HepG2 (cell line): ENCODE measurements around the gene PHF21B. TPM values are rescaled to one million over a fixed set of nuclear protein-coding genes. Genes with fewer than 3 reads are reported as not detected.

Source experiments
- ATAC-seq: fragments of 200-7000 bp; cut with Tn5 transposase; 3 replicates; pipeline ENCODE4 v1.9.1; 2020; ENCODE audit warnings: mild to moderate bottlenecking, moderate library complexity
- BruUV-seq: library from RNA; stranded (reverse); fragments of 400-500 nt; replicated peaks from 2 replicates; lab custom pipeline; 2021; lab: Mats Ljungman, UMichigan
- CTCF ChIA-PET: fragments of 300-600 bp; formaldehyde crosslinking; extraction: SDS; loops from one replicate; lab custom pipeline; 2021; ENCODE audit warnings: low total read pairs, inconsistent platforms, low intra/inter-chr PET ratio; lab: Yijun Ruan, JAX
- POLR2A ChIA-PET: fragments of 350-600 bp; sonication (Branson Sonifier 250); formaldehyde crosslinking; loops from one replicate; lab custom pipeline; 2020; ENCODE audit warnings: antibody characterized with exemption, inconsistent platforms; lab: Yijun Ruan, JAX
- DNase-seq: peaks from one replicate; pipeline ENCODE4 v3.0.0-alpha.2; 2015; ENCODE audit warnings: low spot score
- FAIRE-seq: peaks from 3 replicates; lab custom pipeline; 2011; peaks lifted over from hg19 to GRCh38; lab: Jason Lieb, UNC
- H2AFZ ChIP-seq: one replicate; pipeline ENCODE4 v1.6.1; 2011; ENCODE audit warnings: low read length, inconsistent platforms
- H3K27ac ChIP-seq: fragments of 300-600 bp; 3 replicates; pipeline ENCODE4 v1.8.0; 2011; ENCODE audit warnings: mixed run types, mild to moderate bottlenecking, mixed read lengths, low read length, inconsistent platforms; ENCODE audit not compliant: insufficient read depth; ENCODE audit errors: extremely low read length
- H3K27me3 ChIP-seq, 2 experiments: fragments of 200-600 bp in 1 of 2; 2 replicates in 1 of 2; 3 replicates in 1 of 2; pipeline versions ENCODE4 v1.6.0 to v1.8.0; 2011; ENCODE audit warnings: low read length in 2 of 2, mild to moderate bottlenecking in 2 of 2, moderate library complexity in 2 of 2, inconsistent platforms in 1 of 2; ENCODE audit not compliant: insufficient read depth in 2 of 2, control insufficient read depth in 1 of 2
- H3K36me3 ChIP-seq, 2 experiments: fragments of 200-600 bp in 1 of 2; replicated peaks in 1 of 2; 2 replicates in 1 of 2; 3 replicates in 1 of 2; pipeline versions ENCODE4 v1.5.1 to v1.8.0; 2011; ENCODE audit warnings: low read length in 2 of 2, inconsistent platforms in 1 of 2; ENCODE audit not compliant: insufficient read depth in 2 of 2, control insufficient read depth in 1 of 2
- H3K4me1 ChIP-seq: 2 replicates; pipeline ENCODE4 v1.5.1; 2012; ENCODE audit warnings: low read length, inconsistent platforms; ENCODE audit not compliant: insufficient read depth
- H3K4me2 ChIP-seq: 2 replicates; pipeline ENCODE4 v1.6.0; 2011; ENCODE audit warnings: low read depth, low read length, inconsistent platforms
- H3K4me3 ChIP-seq, 3 experiments: fragments of 200-600 bp in 1 of 3; sonication (generic), shearing (Covaris generic) in 1 of 3; replicated peaks in 1 of 3; 2 replicates each; pipeline ENCODE4 v1.5.1; 2011 to 2016; ENCODE audit warnings: low read length in 3 of 3, inconsistent platforms in 2 of 3, low read depth in 2 of 3, mild to moderate bottlenecking in 2 of 3, control low read depth in 1 of 3, mixed read lengths in 1 of 3; ENCODE audit not compliant: insufficient read depth in 1 of 3
- H3K79me2 ChIP-seq: one replicate; pipeline ENCODE4 v1.6.1; 2011; ENCODE audit warnings: low read length, inconsistent platforms; ENCODE audit not compliant: insufficient read depth
- H3K9ac ChIP-seq: 2 replicates; pipeline ENCODE4 v1.6.0; 2011; ENCODE audit warnings: mild to moderate bottlenecking, low read depth, low read length, inconsistent platforms; ENCODE audit not compliant: insufficient read depth
- H3K9me3 ChIP-seq: 2 replicates; pipeline ENCODE4 v1.5.1; 2012; ENCODE audit warnings: mild to moderate bottlenecking, low read length
- H4K20me1 ChIP-seq: 2 replicates; pipeline ENCODE4 v1.6.0; 2011; ENCODE audit warnings: inconsistent platforms, mild to moderate bottlenecking, low read length, moderate library complexity; ENCODE audit not compliant: insufficient read depth
- HMG20B ChIP-seq: conservative IDR thresholded peaks from 2 replicates; pipeline ENCODE4 v1.6.1; 2016; ENCODE audit warnings: missing genetic modification reagents, missing compliant biosample characterization
- MTA3 ChIP-seq: sonication (generic); formaldehyde crosslinking; IDR thresholded peaks from 2 replicates; pipeline ENCODE4 v1.4.0; 2020; ENCODE audit warnings: missing genetic modification reagents
- ZFYVE20 ChIP-seq: sonication (generic); formaldehyde crosslinking; IDR thresholded peaks from 2 replicates; pipeline ENCODE4 v1.8.0; 2023; ENCODE audit warnings: low read depth, mild to moderate bottlenecking, moderate library complexity, missing genetic modification reagents, borderline replicate concordance
- ZNF337 ChIP-seq: sonication (generic); formaldehyde crosslinking; IDR thresholded peaks from 2 replicates; pipeline ENCODE4 v1.5.1; 2020; ENCODE audit warnings: missing genetic modification reagents, low read depth, mild to moderate bottlenecking, borderline replicate concordance
- ZNF564 ChIP-seq: sonication (generic); formaldehyde crosslinking; IDR thresholded peaks from 2 replicates; pipeline ENCODE4 v1.8.1; 2023; ENCODE audit warnings: mild to moderate bottlenecking, missing genetic modification reagents
- ZNF576 ChIP-seq: sonication (generic); formaldehyde crosslinking; IDR thresholded peaks from 2 replicates; pipeline ENCODE4 v1.4.0; 2020; ENCODE audit warnings: mild to moderate bottlenecking, missing genetic modification reagents
- ZNF713 ChIP-seq: sonication (generic); formaldehyde crosslinking; IDR thresholded peaks from 2 replicates; pipeline ENCODE4 v1.4.0; 2020; ENCODE audit warnings: mild to moderate bottlenecking, missing genetic modification reagents
- WGBS: methylation state at CpG from one replicate; pipeline ENCODE4 v1.1.6; 2017; ENCODE audit warnings: low lambda C conversion rate; 5-methylcytosine and 5-hydroxymethylcytosine counted together
- in situ Hi-C: cut with HindIII; loops from 2 replicates; pipeline ENCODE4 v1.10.0; 2017; ENCODE audit warnings: low pct_unique_long_range_greater_than_20kb; ENCODE audit not compliant: extremely low pct_ligation_motif_present
- intact Hi-C: fragments of 100-400 bp; cut with micrococcal nuclease; formaldehyde crosslinking; loops from one replicate; pipeline ENCODE4 v1.10.0; 2022; ENCODE audit not compliant: unreplicated experiment
- polyA plus RNA-seq, 8 experiments: library from polyadenylated mRNA; depleted of rRNA in 3 of 8; stranded (reverse) in 7 of 8; unstranded in 1 of 8; fragments of >200 nt; fragmentation: Illumina TruSeq in 4 of 8; extraction: Trizol in 4 of 8; gene quantifications; 2 replicates each; pipeline versions ENCODE4 v1.2.1 to v1.2.3, GENCODE V29; 2011 to 2016; ENCODE audit warnings: low read depth in 4 of 8, missing spikeins in 1 of 8, mixed read lengths in 1 of 8; ENCODE audit not compliant: insufficient read depth in 1 of 8
- total RNA-seq, 5 experiments: library from RNA; depleted of rRNA; stranded (reverse); fragments of >200 nt; fragmentation: Illumina TruSeq; extraction: Trizol; gene quantifications; 2 replicates each; pipeline ENCODE4 v1.2.3, GENCODE V29; 2016; ENCODE audit warnings: low read depth in 1 of 5
- TF ChIP-seq, protein P1 (sequence below): sonication (generic); formaldehyde crosslinking; IDR thresholded peaks from 2 replicates; pipeline ENCODE4 v1.5.1; 2020; ENCODE audit warnings: missing genetic modification reagents, mild to moderate bottlenecking, borderline replicate concordance

PHF21B gene
- total and polyA plus RNA-seq, 2 of the 13 experiments (the other 11 are each of a cell fraction or from before 2014, with no cell fraction given), result not detected

DNA sequence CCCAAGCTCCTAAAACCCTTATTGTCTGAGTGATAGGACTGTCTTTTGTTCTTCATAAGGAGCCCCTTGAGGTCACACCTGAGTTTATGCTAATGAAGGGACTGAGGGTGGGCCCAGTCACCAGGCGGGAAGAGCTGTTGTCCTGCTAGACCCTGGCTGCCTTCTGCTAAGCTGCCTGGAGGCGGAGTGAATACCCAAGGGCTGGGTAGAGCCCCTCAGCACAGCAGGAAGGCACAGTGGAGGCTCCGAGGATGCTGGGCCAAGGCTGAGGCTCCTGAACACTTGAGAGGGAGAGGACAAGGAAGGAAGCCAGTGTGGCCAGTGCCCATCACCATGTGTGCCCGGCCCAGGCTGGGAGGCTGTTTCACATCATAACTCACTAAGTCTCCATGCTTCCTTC, 4.8 kb upstream of the PHF21B start:
- no CpG with 5 or more reads among the region's 4 CpGs for WGBS
- no peak overlapping the region for H3K4me3 ChIP-seq
- H3K79me2 ChIP-seq, result no peaks in the 10 kb centered on the region
- no TSS peak for BruUV-seq
- intact Hi-C loops, result no loop called here
- no peak overlapping the region for H3K4me2 ChIP-seq
- peaks cover 5 to 43% of the 10 kb centered on the region in 2 experiments for H3K27me3 ChIP-seq
- no peak overlapping the region for H3K27ac ChIP-seq
- POLR2A ChIA-PET, result no interaction called here
- H4K20me1 ChIP-seq, result no peaks in the 10 kb centered on the region
- no peak for ATAC-seq
- H3K36me3 ChIP-seq, result no peaks in the 10 kb centered on the region
- H2AFZ ChIP-seq, result no peak overlapping the region
- H3K9ac ChIP-seq, result no peak overlapping the region
- TF ChIP-seq ZNF337 (CRISPR knock-in tag), result no peak
- TF ChIP-seq HMG20B, result no peak
- TF ChIP-seq, protein P1, sequence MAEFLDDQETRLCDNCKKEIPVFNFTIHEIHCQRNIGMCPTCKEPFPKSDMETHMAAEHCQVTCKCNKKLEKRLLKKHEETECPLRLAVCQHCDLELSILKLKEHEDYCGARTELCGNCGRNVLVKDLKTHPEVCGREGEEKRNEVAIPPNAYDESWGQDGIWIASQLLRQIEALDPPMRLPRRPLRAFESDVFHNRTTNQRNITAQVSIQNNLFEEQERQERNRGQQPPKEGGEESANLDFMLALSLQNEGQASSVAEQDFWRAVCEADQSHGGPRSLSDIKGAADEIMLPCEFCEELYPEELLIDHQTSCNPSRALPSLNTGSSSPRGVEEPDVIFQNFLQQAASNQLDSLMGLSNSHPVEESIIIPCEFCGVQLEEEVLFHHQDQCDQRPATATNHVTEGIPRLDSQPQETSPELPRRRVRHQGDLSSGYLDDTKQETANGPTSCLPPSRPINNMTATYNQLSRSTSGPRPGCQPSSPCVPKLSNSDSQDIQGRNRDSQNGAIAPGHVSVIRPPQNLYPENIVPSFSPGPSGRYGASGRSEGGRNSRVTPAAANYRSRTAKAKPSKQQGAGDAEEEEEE (CRISPR knock-in tag), result no peak
- no peak for TF ChIP-seq MTA3 (CRISPR knock-in tag)
- no peak for TF ChIP-seq ZFYVE20 (CRISPR knock-in tag)
- TF ChIP-seq ZNF564 (CRISPR knock-in tag), result no peak
- TF ChIP-seq ZNF576, result no peak
- TF ChIP-seq ZNF713 (CRISPR knock-in tag), result no peak
- H3K4me1 ChIP-seq, result no peaks in the 10 kb centered on the region
- no peaks in the 10 kb centered on the region for H3K9me3 ChIP-seq
- no peak for DNase-seq
- CTCF ChIA-PET, result no interaction called here
- in situ Hi-C loops, result no loop called here
- no peak for FAIRE-seq
